Measurements from ENCODE around the gene CD3G. TPM values are rescaled to one million over a fixed set of nuclear protein-coding genes. Genes with fewer than 3 reads are reported as not detected.

CD3G gene
- total RNA-seq, 1 experiment from 2014 or later: not detected

DNA sequence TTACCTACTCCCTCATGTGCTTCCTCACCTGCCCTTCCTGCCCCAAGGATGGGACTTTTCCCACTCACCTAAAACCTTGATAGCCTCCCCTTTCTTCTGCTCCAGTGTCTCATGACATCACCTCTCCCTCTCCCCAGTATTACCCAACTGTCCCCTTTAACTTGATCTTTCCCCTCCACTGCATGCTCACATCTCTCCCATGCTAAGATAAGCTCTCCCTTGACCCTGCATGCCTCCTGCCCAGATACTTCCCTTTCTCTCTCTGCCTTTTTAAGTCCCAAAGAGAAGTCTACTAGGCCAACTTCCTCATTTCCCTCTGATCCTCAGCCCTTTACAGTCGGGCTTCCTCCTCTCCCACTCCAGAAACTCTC, 24.8 kb upstream of the CD3G start:
- no peak for DNase-seq (ENCODE audit: low read depth, low spot score)
- in situ Hi-C loops (cut with HindIII; ENCODE audit: low pct_unique_long_range_greater_than_20kb, low sequenced_read_pairs): no loop called here

DNA sequence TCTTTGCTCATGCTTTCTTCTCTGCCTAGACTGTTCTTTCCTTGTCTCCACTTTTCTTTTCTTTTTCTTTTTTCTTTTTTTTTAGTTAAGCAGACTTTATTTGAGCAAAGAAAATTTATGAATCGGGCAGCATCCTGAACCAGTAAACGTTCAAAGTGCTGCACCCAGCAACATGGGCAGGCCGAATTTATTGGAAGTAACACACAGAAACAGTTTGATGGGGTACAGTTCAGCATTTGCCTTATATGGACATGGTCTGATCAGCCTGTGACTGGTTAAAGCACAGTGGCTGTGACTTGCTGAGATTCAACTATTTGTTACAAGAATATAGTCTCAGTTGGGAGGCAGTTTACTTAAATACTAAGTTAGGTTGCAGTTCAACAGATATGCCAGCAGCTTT, 23.6 kb upstream of the CD3G start:
- in situ Hi-C loops (cut with HindIII; ENCODE audit: low pct_unique_long_range_greater_than_20kb, low sequenced_read_pairs): no loop called here

GRCh38 chr11:118321386-118322082, 22.6 kb upstream of the CD3G start:
- no peak for DNase-seq (ENCODE audit: low read depth, low spot score)
- in situ Hi-C loops (cut with HindIII; ENCODE audit: low pct_unique_long_range_greater_than_20kb, low sequenced_read_pairs): no loop called here

More for the DNA sequence above, 23.6 kb upstream of the CD3G start:
- DNase-seq (ENCODE audit: low read depth, low spot score): no peak

DNA sequence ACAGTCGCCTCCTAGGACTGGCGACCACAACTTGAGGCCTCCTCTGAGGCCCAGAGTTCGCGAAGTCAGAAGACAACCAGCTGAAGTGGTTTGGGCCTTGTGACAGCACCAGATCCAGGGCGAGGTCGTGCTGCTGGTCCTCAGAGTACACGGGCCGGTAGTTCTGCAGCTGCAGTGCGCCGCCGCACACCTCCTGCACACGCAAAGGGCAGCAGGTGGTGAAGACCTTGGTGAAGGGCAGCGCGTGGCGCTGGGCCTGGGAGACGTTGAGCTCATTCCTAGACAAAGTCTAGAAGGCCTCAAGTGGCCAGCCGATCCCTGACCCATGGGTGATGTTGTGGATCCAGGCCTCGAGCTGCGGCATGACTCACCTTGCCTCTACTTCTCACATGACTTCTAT, 21.4 kb upstream of the CD3G start:
- in situ Hi-C loops (cut with HindIII; ENCODE audit: low pct_unique_long_range_greater_than_20kb, low sequenced_read_pairs): no loop called here
- no peak for DNase-seq (ENCODE audit: low read depth, low spot score)

GRCh38 chr11:118325283-118325682, 18.9 kb upstream of the CD3G start:
- no peak for DNase-seq (ENCODE audit: low read depth, low spot score)
- in situ Hi-C loops (cut with HindIII; ENCODE audit: low pct_unique_long_range_greater_than_20kb, low sequenced_read_pairs): no loop called here

- no peak for DNase-seq (ENCODE audit: low read depth, low spot score)
- in situ Hi-C loops (cut with HindIII; ENCODE audit: low pct_unique_long_range_greater_than_20kb, low sequenced_read_pairs): no loop called here
Observed at GRCh38 chr11:118328745-118329144, 15.4 kb upstream of the CD3G start.

- DNase-seq (ENCODE audit: low read depth, low spot score): no peak
- in situ Hi-C loops (cut with HindIII; ENCODE audit: low pct_unique_long_range_greater_than_20kb, low sequenced_read_pairs): no loop called here
Observed at GRCh38 chr11:118334745-118335144, 9.4 kb upstream of the CD3G start.

GRCh38 chr11:118338637-118339061, 5.5 kb upstream of the CD3G start:
- DNase-seq (ENCODE audit: low read depth, low spot score): no peak
- in situ Hi-C loops (cut with HindIII; ENCODE audit: low pct_unique_long_range_greater_than_20kb, low sequenced_read_pairs): no loop called here

DNA sequence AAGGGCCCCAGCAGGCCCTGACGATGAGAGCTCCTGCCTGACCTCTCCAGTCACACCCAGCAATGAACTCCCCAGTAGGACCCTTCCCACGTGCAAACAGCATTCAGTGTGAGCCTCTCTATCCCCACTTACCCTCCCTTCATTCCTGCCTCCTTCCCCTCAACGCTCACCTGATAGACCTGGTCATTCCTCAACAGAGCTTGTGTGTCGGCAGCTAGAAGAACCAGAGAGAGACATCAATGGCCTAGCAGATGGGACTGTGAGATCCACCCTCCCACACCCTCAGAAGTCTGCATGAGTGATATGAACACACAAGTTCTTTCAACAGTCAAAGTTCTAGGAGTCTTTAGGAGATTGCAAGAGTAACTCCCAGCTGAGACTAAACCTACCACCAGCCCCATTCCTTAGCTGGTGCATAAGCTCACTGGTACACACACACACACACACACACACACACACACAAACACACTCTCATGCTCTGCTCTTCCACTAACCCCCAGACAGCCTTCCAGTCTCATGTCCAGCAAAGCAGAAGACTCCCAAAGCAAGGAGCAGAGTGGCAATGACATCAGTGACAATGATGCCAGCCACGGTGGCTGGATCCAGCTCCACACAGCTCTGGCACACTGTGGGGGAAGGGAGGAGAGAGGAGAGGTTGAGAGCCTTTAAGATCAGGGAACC, 4.7 kb upstream of the CD3G start:
- in situ Hi-C loops (cut with HindIII; ENCODE audit: low pct_unique_long_range_greater_than_20kb, low sequenced_read_pairs): no loop called here
- DNase-seq (ENCODE audit: low read depth, low spot score): no peak

DNA sequence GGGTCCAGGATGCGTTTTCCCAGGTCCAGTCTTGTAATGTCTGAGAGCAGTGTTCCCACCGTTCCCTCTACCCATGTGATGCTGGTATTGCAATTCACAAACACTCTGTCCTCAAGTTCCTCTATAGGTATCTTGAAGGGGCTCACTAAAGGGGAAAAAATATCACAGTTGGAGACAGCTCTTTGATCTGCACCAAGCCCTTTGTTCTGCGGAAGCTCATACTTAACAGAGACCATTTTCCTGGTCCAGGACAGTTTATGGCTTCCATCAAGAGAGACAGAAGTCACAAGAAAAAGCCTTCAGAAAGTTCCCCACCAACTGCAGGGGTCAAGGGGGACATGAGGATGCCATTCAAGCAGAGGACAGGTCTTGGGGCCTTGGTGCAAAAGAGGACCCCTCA, 3.7 kb upstream of the CD3G start:
- in situ Hi-C loops (cut with HindIII; ENCODE audit: low pct_unique_long_range_greater_than_20kb, low sequenced_read_pairs): no loop called here
- DNase-seq (ENCODE audit: low read depth, low spot score): no peak

DNA sequence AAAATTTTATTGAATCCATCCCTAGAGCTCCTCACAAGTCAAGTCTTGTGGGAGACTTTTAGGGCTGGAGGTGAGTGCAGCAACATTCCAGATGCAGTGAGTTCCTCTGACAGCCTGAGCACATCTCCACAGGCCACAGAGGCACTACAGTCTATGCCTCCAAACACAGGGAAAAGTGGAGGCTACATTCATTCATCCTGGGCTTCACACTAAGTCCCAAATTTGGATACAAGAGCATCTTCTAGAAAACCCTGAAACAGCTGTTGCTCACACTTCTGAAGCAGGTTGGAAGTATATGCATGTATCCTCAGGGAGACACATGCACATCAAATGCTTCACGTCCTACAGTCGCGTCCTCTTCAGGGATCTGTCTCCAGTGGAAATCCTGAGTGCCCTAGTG, 2.9 kb upstream of the CD3G start:
- no peak for DNase-seq (ENCODE audit: low read depth, low spot score)
- in situ Hi-C loops (cut with HindIII; ENCODE audit: low pct_unique_long_range_greater_than_20kb, low sequenced_read_pairs): no loop called here

DNA sequence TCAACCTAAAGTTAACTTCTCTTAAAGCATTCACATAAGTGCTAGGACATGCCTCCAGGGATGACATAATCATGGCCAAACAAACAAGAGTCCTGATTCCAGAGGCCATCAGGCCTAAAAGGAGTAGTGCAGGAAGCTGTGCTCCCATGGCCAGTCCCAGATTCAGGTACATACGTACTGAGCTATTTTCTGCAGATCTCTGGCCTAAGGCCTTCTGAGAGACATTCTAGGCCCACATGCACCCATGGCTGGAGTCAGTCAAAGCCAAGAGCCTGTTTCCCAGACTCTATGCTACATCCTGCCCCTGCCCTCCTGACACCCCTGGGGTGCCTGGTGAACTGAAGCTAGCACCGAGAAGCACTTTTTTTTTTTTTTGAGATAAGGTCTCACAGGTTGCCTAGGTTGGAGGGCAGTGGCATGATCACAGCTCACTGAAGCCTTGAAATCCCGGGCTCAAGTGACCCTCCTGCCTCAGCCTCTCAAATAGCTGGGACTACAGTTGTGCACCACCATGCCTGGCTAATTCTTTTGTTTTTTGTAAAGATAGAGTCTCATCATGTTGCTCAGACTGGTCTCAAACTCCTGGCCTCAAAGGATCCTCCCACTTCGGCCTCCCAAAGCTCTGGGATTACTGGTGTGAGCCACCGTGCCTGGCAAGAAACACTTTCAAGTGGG, 2.2 kb upstream of the CD3G start:
- DNase-seq (ENCODE audit: low read depth, low spot score): no peak
- in situ Hi-C loops (cut with HindIII; ENCODE audit: low pct_unique_long_range_greater_than_20kb, low sequenced_read_pairs): no loop called here

DNA sequence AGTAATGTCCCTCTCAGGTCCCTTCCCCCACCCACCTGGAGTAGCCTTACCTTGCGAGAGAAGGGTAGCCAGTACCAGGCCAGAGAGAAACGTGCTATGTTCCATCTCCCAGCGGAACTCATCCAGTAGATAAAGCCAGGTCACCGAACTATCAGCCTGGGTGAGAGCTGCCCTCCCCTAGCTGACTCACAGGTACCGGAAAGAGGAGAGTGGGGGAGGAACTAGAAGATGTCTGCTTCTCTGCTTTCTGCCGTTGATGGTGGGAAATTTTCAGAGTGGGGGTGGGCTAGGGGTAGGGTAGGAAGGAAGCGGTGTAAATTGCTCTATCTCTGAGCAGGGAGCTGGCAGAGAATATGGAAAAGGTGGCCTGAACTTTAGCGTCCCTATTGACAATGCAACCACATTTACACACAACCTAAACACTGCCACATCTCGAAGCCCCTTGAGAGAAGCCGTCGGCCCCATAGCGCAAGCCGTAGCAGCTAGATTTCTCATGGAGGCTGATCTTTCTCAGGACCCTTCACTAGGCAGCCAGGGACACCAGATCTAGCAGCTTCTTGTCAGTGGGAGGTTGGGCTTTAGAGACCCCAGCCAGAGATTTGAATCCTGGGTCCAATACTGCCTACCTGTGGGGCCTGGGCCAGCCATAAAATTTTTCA, 1.5 kb upstream of the CD3G start, which contains the start of gene CD3D:
Gene CD3D, minus strand, starts transcription at position 203 of the 659 bp plus-strand sequence. Its CDS starts 98 bp downstream, at position 105.
- in situ Hi-C loops (cut with HindIII; ENCODE audit: low pct_unique_long_range_greater_than_20kb, low sequenced_read_pairs): no loop called here
- no peak for DNase-seq (ENCODE audit: low read depth, low spot score)

DNA sequence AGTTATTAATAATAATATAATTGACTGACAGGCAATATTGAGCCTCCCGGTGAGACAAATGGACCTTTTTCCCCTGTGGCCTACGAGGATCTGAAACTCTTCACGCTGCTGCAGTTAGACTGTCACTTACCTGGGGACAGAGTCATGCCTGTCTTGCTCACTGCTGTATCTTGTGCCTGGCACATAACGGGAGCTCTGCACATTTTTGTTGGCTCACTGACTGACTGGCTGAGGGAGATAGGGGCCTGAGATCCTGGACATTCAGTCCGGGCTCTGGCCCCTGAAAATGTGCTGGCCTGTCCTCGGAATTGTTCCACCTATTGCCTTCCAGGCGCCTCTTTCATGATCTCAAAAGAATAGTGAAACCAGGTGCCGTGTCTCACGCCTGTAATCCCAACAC, 896 bp upstream of the CD3G start:
- no peak for DNase-seq (ENCODE audit: low read depth, low spot score)
- in situ Hi-C loops (cut with HindIII; ENCODE audit: low pct_unique_long_range_greater_than_20kb, low sequenced_read_pairs): no loop called here

- in situ Hi-C loops (cut with HindIII; ENCODE audit: low pct_unique_long_range_greater_than_20kb, low sequenced_read_pairs): no loop called here
- no peak for DNase-seq (ENCODE audit: low read depth, low spot score)
Observed at GRCh38 chr11:118349475-118349874, 5.3 kb downstream of the CD3G start.

DNA sequence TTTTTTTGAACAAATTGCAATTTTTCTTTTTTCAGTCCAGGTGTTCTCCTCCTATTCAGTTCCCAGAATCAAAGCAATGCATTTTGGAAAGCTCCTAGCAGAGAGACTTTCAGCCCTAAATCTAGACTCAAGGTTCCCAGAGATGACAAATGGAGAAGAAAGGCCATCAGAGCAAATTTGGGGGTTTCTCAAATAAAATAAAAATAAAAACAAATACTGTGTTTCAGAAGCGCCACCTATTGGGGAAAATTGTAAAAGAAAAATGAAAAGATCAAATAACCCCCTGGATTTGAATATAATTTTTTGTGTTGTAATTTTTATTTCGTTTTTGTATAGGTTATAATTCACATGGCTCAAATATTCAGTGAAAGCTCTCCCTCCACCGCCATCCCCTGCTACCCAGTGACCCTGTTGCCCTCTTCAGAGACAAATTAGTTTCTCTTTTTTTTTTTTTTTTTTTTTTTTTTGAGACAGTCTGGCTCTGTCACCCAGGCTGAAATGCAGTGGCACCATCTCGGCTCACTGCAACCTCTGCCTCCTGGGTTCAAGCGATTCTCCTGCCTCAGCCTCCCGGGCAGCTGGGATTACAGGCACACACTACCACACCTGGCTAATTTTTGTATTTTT, 9.1 kb downstream of the CD3G start:
- peak; percentile 33 for DNase-seq (ENCODE audit: low read depth, low spot score)
- in situ Hi-C loops (cut with HindIII; ENCODE audit: low pct_unique_long_range_greater_than_20kb, low sequenced_read_pairs): no loop called here

GRCh38 chr11:118358071-118358470, 13.9 kb downstream of the CD3G start:
- no peak for DNase-seq (ENCODE audit: low read depth, low spot score)

More at GRCh38 chr11:118358071-118358470, 13.9 kb downstream of the CD3G start:
- in situ Hi-C loops (cut with HindIII; ENCODE audit: low pct_unique_long_range_greater_than_20kb, low sequenced_read_pairs): no loop called here

All from SK-MEL-5 (cell line).